ENCODE data around the gene RBM24. TPM values are rescaled to one million over a fixed set of nuclear protein-coding genes. Genes with fewer than 3 reads are reported as not detected.

Gene RBM24
- total and polyA plus RNA-seq, 2 of the 13 experiments (the other 11 are each of a cell fraction or from before 2014, with no cell fraction given) = 1.5 to 14.2 TPM

DNA sequence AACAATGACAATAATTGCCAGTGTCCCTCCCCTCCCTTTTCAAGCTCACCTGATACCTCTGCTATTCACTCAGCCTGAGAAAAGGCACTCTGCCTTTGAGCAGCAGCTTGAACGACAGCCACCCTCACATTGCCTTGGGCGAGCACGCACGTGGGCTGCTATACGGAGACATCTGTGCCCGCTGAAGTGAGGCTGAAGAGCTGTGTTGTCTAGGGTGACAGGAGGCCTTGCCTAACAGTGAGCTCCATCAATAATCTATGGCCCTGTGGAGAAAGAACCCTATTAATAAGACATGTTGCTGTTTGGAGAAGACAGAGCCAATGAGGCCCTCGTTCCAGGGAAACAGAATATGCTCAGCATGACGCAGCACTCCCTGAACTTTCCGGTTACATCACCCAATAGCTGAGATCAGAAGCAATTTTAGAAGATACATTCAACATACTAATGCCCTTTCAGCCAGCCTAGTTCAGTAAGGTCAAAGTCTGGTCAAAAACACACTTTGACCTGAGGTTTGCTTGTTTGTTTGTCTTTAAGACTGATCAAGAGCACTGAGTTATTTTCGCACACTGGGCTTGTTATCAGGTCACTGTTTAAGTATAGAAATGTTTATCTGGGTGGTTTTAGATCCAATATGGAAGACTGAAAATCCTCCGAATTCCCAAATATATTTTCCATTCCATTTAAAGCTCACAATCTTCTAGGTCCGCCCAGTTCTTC, 30.6 kb downstream of the RBM24 start (continued):
- TF ChIP-seq, protein P1, sequence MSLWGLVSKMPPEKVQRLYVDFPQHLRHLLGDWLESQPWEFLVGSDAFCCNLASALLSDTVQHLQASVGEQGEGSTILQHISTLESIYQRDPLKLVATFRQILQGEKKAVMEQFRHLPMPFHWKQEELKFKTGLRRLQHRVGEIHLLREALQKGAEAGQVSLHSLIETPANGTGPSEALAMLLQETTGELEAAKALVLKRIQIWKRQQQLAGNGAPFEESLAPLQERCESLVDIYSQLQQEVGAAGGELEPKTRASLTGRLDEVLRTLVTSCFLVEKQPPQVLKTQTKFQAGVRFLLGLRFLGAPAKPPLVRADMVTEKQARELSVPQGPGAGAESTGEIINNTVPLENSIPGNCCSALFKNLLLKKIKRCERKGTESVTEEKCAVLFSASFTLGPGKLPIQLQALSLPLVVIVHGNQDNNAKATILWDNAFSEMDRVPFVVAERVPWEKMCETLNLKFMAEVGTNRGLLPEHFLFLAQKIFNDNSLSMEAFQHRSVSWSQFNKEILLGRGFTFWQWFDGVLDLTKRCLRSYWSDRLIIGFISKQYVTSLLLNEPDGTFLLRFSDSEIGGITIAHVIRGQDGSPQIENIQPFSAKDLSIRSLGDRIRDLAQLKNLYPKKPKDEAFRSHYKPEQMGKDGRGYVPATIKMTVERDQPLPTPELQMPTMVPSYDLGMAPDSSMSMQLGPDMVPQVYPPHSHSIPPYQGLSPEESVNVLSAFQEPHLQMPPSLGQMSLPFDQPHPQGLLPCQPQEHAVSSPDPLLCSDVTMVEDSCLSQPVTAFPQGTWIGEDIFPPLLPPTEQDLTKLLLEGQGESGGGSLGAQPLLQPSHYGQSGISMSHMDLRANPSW (CRISPR knock-in tag; IDR thresholded peaks at IDR 0.05; ENCODE audit: borderline replicate concordance) = no peak
- peak; percentile 17; the same call in 1 of the 2 replicates for TF ChIP-seq KMT2B (CRISPR knock-in tag; IDR thresholded peaks at IDR 0.05)
- TF ChIP-seq, protein P2, sequence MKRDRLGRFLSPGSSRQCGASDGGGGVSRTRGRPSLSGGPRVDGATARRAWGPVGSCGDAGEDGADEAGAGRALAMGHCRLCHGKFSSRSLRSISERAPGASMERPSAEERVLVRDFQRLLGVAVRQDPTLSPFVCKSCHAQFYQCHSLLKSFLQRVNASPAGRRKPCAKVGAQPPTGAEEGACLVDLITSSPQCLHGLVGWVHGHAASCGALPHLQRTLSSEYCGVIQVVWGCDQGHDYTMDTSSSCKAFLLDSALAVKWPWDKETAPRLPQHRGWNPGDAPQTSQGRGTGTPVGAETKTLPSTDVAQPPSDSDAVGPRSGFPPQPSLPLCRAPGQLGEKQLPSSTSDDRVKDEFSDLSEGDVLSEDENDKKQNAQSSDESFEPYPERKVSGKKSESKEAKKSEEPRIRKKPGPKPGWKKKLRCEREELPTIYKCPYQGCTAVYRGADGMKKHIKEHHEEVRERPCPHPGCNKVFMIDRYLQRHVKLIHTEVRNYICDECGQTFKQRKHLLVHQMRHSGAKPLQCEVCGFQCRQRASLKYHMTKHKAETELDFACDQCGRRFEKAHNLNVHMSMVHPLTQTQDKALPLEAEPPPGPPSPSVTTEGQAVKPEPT (CRISPR knock-in tag; IDR thresholded peaks at IDR 0.05; ENCODE audit: low read depth) = peak; percentile 58; the same call in 1 of the 2 replicates
- TF ChIP-seq, protein P3, sequence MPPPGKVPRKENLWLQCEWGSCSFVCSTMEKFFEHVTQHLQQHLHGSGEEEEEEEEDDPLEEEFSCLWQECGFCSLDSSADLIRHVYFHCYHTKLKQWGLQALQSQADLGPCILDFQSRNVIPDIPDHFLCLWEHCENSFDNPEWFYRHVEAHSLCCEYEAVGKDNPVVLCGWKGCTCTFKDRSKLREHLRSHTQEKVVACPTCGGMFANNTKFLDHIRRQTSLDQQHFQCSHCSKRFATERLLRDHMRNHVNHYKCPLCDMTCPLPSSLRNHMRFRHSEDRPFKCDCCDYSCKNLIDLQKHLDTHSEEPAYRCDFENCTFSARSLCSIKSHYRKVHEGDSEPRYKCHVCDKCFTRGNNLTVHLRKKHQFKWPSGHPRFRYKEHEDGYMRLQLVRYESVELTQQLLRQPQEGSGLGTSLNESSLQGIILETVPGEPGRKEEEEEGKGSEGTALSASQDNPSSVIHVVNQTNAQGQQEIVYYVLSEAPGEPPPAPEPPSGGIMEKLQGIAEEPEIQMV (CRISPR knock-in tag; IDR thresholded peaks at IDR 0.05; ENCODE audit: low read depth) = peak; percentile 87
- TF ChIP-seq ZKSCAN8 (CRISPR knock-in tag; IDR thresholded peaks at IDR 0.05; ENCODE audit: borderline replicate concordance) = peak; percentile 79; the same call in 1 of the 2 replicates
- no peak for TF ChIP-seq SOX13 (IDR thresholded peaks at IDR 0.05)
- TF ChIP-seq SOX13 (CRISPR knock-in tag; conservative IDR thresholded peaks at IDR 0.05 in 1 of 2, IDR thresholded peaks at IDR 0.05 in 1 of 2) = peak in 1 of 2 experiments; percentile 82; a peak in 2 of 4 replicates
- TF ChIP-seq HOXA7 (CRISPR knock-in tag; IDR thresholded peaks at IDR 0.05) = no peak
- TF ChIP-seq MXI1 (IDR thresholded peaks at IDR 0.05; ENCODE audit: borderline replicate concordance, low read depth, low read length) = peak; percentile 65; the same call in 1 of the 3 replicates
- TF ChIP-seq, protein P4, sequence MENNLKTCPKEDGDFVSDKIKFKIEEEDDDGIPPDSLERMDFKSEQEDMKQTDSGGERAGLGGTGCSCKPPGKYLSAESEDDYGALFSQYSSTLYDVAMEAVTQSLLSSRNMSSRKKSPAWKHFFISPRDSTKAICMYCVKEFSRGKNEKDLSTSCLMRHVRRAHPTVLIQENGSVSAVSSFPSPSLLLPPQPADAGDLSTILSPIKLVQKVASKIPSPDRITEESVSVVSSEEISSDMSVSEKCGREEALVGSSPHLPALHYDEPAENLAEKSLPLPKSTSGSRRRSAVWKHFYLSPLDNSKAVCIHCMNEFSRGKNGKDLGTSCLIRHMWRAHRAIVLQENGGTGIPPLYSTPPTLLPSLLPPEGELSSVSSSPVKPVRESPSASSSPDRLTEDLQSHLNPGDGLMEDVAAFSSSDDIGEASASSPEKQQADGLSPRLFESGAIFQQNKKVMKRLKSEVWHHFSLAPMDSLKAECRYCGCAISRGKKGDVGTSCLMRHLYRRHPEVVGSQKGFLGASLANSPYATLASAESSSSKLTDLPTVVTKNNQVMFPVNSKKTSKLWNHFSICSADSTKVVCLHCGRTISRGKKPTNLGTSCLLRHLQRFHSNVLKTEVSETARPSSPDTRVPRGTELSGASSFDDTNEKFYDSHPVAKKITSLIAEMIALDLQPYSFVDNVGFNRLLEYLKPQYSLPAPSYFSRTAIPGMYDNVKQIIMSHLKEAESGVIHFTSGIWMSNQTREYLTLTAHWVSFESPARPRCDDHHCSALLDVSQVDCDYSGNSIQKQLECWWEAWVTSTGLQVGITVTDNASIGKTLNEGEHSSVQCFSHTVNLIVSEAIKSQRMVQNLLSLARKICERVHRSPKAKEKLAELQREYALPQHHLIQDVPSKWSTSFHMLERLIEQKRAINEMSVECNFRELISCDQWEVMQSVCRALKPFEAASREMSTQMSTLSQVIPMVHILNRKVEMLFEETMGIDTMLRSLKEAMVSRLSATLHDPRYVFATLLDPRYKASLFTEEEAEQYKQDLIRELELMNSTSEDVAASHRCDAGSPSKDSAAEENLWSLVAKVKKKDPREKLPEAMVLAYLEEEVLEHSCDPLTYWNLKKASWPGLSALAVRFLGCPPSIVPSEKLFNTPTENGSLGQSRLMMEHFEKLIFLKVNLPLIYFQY (CRISPR knock-in tag; IDR thresholded peaks at IDR 0.05; ENCODE audit: borderline replicate concordance) = no peak
- TF ChIP-seq KAT7 (CRISPR knock-in tag; IDR thresholded peaks at IDR 0.05; ENCODE audit: borderline replicate concordance) = no peak; the same call in 1 of the 2 replicates
- no peak for TF ChIP-seq ZNF24 (IDR thresholded peaks at IDR 0.05)
- TF ChIP-seq EZH2 (conservative IDR thresholded peaks at IDR 0.05; ENCODE audit: low read depth, low read length) = no peak
- no peak for TF ChIP-seq GZF1 (CRISPR knock-in tag; IDR thresholded peaks at IDR 0.05)
- no peak for TF ChIP-seq ATF7-NPFF (CRISPR knock-in tag; IDR thresholded peaks at IDR 0.05; ENCODE audit: low read depth)
- no peak for TF ChIP-seq ZNF251 (CRISPR knock-in tag; IDR thresholded peaks at IDR 0.05)
- peak; percentile 50; the same call in 1 of the 2 replicates for TF ChIP-seq MEIS1 (CRISPR knock-in tag; IDR thresholded peaks at IDR 0.05; ENCODE audit: borderline replicate concordance)

Data from HepG2 (cell line).